HG02852 (cell line): Measurements from ENCODE around the gene SMYD4.

Source experiments
- ATAC-seq: cut with Tn5 transposase; IDR thresholded peaks from one replicate; pipeline ENCODE4 v1.9.1; 2021; ENCODE audit warnings: mild to moderate bottlenecking, moderate library complexity; ENCODE audit not compliant: unreplicated experiment

The SMYD4 gene

GRCh38 chr17:1735834-1736347 lies 93.8 kb downstream of the SMYD4 start:
- no peak for ATAC-seq

GRCh38 chr17:1735418-1735817 lies 94.3 kb downstream of the SMYD4 start:
- no peak for ATAC-seq

- no peak for ATAC-seq
Observed at GRCh38 chr17:1733759-1734158, 95.9 kb downstream of the SMYD4 start.

GRCh38 chr17:1732833-1733321 lies 96.8 kb downstream of the SMYD4 start:
- ATAC-seq, result no peak

GRCh38 chr17:1732241-1732832 lies 97.4 kb downstream of the SMYD4 start:
- no peak for ATAC-seq

GRCh38 chr17:1731194-1731506 lies 98.6 kb downstream of the SMYD4 start:
- ATAC-seq, result no peak

GRCh38 chr17:1730326-1731193 lies 99.1 kb downstream of the SMYD4 start:
- ATAC-seq, result no peak

- ATAC-seq, result no peak
Observed at GRCh38 chr17:1729966-1730325, 99.8 kb downstream of the SMYD4 start.
